NT2/D1 (cell line): Measurements from ENCODE around the gene INHA.

ENCODE experiments used
- YY1 ChIP-seq: IDR thresholded peaks from 2 replicates; pipeline ENCODE4 v1.6.1; 2011; ENCODE audit not compliant: insufficient read length, insufficient read depth
- ZNF274 ChIP-seq: IDR thresholded peaks from 2 replicates; pipeline ENCODE4 v1.6.1; 2011; ENCODE audit warnings: mild to moderate bottlenecking, low read depth, low read length

DNA sequence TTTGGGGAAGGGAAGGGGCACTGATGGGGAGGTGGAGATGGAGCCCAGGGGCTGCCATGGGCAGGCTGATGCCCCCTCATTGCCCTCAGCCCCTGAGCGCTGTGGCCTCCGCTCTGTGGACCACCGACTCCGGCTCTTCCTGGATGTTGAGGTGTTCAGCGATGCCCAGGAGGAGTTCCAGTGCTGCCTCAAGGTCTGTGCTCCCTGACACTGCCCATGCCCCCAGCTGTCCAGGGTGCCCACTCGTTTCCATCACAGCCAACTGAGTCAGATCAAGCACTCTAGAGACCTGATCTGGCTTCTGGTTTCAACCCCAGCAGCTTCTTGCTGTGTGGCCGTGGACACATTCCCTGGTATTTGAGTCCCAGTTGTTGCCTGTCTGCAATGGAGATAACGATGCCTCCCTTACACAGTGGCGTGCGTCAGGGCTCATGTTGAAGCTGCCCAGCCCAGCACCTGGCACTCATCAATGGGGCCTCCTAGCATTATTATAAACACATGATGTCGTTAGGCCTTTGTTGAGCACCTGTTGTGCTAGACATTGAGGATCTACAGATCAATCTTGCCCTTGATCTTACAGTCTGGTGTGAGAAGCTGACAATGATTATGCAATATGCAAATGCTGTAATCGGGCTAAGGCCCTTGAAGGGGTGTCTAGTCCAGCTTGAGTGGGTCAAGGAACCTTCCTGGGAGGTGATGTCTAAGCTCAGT is 39.9 kb downstream of the INHA start:
- no peak for TF ChIP-seq YY1
- no peak for TF ChIP-seq ZNF274
